ENCODE data around the gene GTF2I. TPM values are rescaled to one million over a fixed set of nuclear protein-coding genes. Genes with fewer than 3 reads are reported as not detected.

GTF2I gene
- total RNA-seq, 4 donors from 2014 or later, result 144 to 191 (median 156) TPM

DNA sequence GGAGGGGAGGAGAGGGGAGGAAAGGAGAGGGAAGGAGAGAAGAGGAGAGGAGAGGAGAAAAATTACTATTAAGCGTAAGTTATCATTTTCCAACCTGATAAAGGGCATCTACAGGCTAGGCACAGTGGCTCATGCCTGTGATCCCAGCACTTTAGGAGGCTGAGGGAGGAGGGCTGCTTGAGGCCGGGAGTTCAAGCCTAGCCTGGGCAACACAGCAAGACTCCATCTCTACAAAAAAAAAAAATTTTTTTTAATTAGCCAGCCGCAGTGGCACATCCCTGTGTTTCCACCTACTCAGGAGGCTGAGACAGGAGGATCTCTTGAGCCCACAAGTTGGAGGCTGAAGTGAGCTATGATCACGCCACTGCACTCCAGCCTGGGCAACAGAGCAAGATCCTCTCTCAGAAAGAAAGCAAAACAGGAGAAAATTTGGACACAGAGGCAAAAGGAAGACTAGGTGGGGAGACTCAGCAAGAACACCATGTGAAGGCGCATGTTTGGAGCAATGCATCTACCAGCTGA is 35.2 kb upstream of the GTF2I start:
- intact Hi-C loops (cut with DNase I; ENCODE audit: low total_unique reads), result no loop called here
- H3K4me3 ChIP-seq (ENCODE audit: low read depth, poor library complexity, severe bottlenecking), result no peak overlapping the region
- TF ChIP-seq, protein P1, sequence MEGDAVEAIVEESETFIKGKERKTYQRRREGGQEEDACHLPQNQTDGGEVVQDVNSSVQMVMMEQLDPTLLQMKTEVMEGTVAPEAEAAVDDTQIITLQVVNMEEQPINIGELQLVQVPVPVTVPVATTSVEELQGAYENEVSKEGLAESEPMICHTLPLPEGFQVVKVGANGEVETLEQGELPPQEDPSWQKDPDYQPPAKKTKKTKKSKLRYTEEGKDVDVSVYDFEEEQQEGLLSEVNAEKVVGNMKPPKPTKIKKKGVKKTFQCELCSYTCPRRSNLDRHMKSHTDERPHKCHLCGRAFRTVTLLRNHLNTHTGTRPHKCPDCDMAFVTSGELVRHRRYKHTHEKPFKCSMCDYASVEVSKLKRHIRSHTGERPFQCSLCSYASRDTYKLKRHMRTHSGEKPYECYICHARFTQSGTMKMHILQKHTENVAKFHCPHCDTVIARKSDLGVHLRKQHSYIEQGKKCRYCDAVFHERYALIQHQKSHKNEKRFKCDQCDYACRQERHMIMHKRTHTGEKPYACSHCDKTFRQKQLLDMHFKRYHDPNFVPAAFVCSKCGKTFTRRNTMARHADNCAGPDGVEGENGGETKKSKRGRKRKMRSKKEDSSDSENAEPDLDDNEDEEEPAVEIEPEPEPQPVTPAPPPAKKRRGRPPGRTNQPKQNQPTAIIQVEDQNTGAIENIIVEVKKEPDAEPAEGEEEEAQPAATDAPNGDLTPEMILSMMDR (IDR thresholded peaks at IDR 0.05), result no peak
- no peak for TF ChIP-seq POLR2A (IDR thresholded peaks at IDR 0.05)
- WGBS, 2 donors, result 93 to 95% methylated on average over 5 of the region's 5 CpGs
- DNase-seq (ENCODE audit: low spot score in 2 of 2), result no peak

DNA sequence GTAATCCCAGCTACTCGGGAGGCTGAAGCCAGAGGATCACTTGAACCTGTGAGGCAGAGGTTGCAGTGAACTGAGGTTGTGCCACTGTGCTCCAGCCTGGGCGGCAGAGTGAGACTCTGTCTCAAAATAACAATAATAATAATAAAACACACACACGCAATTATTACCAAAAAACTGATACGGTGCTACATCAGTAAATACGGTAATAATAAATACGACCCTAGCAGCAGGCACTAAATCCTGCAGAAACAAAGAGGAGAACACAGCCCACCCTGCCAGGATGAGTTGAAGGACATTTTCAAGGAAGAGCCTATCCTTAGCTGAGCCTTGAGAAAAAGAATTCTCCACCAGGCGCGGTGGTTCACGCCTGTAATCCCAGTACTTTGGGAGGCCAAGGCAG is 34.4 kb upstream of the GTF2I start:
- TF ChIP-seq, protein P1 (IDR thresholded peaks at IDR 0.05), result no peak
- no peak for TF ChIP-seq POLR2A (IDR thresholded peaks at IDR 0.05)
- WGBS, 2 donors, result 87 to 89% methylated on average over 9 of the region's 9 CpGs
- intact Hi-C loops (cut with DNase I; ENCODE audit: low total_unique reads), result no loop called here
- no peak for DNase-seq (ENCODE audit: low spot score in 2 of 2)
- H3K4me3 ChIP-seq (ENCODE audit: low read depth, poor library complexity, severe bottlenecking), result no peak overlapping the region

DNA sequence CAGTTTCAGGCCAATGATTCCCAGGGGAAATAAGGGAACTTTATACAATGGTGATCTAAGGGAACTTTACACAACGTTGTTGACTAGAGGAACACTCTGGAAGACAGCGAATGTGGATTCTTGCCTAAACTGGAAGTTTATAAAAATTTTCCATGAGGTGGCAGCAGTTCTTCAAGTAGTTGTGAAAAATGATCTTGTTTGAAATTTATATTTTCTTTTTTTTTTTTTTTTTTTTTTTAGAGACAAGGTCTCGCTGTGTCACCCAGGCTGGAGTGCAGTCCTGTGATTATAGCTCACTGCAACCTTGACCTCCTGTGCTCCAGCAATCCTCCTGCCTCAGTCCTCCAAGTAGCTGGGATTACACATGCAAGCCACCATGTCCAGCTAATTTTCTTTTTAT is 32.1 kb upstream of the GTF2I start:
- WGBS, 2 donors, result 22 to 32% methylated on average over 3 of the region's 3 CpGs
- intact Hi-C loops (cut with DNase I; ENCODE audit: low total_unique reads), result no loop called here
- TF ChIP-seq, protein P1 (IDR thresholded peaks at IDR 0.05), result no peak
- TF ChIP-seq POLR2A (IDR thresholded peaks at IDR 0.05), result no peak
- DNase-seq (ENCODE audit: low spot score in 2 of 2), result no peak
- H3K4me3 ChIP-seq (ENCODE audit: low read depth, poor library complexity, severe bottlenecking), result no peak overlapping the region

DNA sequence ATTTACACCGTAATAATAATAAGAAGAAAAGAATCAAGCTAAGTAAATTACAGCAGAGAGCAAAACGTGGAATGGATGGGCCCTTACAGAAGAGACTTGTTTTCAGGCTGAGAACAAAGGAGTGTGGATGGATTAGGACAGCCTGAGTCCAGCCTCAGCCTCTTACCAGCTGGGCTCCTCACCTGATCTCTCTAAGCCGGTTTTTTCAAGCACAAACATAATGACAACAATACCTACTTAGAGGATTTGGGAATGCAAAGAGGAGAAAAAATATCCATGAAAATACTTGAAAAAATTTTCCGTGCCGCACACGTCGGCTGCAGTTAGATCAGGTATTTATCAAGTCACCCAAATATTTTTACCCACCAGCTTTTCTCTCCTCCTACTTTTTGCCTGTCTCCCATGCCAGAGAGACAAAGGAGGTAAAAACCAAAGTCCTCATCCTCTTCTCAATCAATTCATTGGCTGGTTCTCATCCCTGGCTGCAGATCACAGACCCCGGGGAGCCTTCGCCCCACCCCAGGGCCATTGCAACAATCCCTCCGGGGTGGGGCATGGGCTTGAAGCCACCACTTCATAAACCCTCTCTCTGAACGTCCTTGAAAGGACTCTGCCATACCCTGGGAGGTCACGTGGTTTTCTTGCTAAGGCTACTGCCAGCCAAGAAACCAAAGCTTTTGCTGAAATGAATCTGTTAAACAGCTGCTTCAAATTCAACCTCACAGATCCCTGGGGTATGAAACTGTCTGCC is 29.7 kb upstream of the GTF2I start:
- intact Hi-C loops (cut with DNase I; ENCODE audit: low total_unique reads), result no loop called here
- no peak overlapping the region for H3K4me3 ChIP-seq (ENCODE audit: low read depth, poor library complexity, severe bottlenecking)
- TF ChIP-seq POLR2A (IDR thresholded peaks at IDR 0.05), result no peak
- TF ChIP-seq, protein P1 (IDR thresholded peaks at IDR 0.05), result no peak
- 21 to 26% methylated on average over 12 of the region's 12 CpGs for WGBS, 2 donors
- DNase-seq (ENCODE audit: low spot score in 2 of 2), result peak in 1 of 2 donors; percentile 19

DNA sequence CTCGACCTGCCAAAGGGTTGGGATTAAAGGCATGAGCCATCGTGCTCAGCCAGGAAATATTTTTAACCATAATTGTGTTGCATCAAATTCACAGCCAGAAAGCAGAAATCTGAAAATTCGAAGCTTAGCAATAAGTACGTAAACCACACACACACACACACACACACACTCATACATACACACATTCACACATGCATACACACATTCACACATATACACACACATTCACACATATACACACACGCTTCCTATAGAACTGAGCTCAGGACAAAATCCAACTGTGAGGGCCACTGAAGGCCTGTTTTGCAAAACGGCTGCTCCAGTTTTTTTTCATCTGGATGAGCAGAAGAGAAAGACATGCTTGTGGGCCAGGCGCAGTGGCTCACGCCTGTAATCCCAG is 25.0 kb upstream of the GTF2I start:
- 65 to 69% methylated on average over 8 of the region's 8 CpGs for WGBS, 2 donors

More for the DNA sequence above, 25.0 kb upstream of the GTF2I start:
- H3K4me3 ChIP-seq (ENCODE audit: low read depth, poor library complexity, severe bottlenecking), result no peak overlapping the region
- no peak for DNase-seq (ENCODE audit: low spot score in 2 of 2)
- intact Hi-C loops (cut with DNase I; ENCODE audit: low total_unique reads), result no loop called here
- no peak for TF ChIP-seq POLR2A (IDR thresholded peaks at IDR 0.05)
- TF ChIP-seq, protein P1 (IDR thresholded peaks at IDR 0.05), result no peak

Data from lower leg skin (tissue), 4 donors.